Measurements from ENCODE around the gene DLGAP1. TPM values are rescaled to one million over a fixed set of nuclear protein-coding genes. Genes with fewer than 3 reads are reported as not detected.
A peak's percentile ranks its signal among the peaks of the same experiment; 100 is the strongest.

The DLGAP1 gene
- total and polyA plus RNA-seq, 4 donors, result 16.5 to 30.7 (median 29.7) TPM

DNA sequence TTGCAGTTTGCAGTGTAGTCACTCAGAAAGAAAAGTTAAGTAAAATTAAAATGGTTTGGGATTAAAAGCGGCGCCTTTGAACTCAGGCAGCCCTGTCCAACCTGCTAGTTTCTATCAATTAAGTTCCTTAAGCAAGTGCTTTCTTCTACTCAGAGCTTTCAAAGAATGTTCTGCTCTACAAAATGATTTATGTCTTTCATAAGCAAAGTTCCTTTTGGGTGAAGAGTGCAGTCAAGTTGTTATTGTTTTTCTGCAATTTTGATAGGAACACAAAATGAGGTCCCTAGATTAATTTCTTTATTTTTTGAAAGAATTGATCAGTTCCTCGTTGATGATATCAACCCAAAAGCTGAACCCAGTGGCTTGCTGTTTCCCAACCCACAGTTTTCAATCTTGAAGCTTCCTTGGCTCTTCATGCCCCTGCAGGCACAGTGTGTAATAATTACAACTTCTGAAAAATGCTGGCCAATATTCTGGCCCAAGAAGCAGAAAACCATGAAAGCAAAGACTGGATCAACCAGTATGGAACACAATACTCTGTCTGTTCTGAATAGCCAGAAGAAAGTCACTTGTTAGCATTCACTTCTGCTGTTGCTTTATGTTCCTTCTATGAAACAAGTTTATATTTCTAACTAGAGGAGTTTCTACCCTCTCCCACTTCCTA, 916.0 kb downstream of the DLGAP1 start:
- Histone ChIP-seq H3K27ac (ENCODE audit: low read depth, low read length) (peak overlapping the region; percentile 47), H3K4me3 (ENCODE audit: low read depth, low read length) (no peak overlapping the region)
- no peak for DNase-seq (ENCODE audit: low read depth in 4 of 6, low spot score in 6 of 6)

DNA sequence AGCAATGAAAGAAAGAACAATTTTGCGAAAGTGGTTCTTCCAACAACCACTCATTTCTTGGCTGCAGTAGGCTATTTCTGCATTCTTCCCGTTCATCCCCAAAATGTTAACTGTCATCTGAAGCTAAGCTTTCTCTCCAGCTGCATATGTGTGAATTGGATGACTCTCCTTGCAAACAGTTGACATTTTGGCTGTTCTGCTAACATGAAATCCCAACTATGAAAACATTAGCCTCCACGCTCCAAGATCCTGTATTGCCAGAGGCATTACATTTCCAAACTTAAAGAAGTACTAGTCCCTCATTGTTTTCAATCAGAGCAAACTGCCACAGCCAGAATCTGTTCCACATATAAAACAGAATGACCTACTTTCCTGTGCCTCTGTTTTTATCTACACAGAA, 916.7 kb downstream of the DLGAP1 start:
- H3K27ac ChIP-seq (ENCODE audit: low read depth, low read length), result peak overlapping the region; percentile 47
- WGBS (ENCODE audit: insufficient coverage), result 31% methylated on average over 2 of the region's 3 CpGs

More for the DNA sequence above, 916.0 kb downstream of the DLGAP1 start:
- 100% methylated on average over 2 of the region's 3 CpGs for WGBS (ENCODE audit: insufficient coverage)
- no peaks in the 10 kb centered on the region for H3K4me1 ChIP-seq (ENCODE audit: control insufficient read depth, insufficient read depth, low read length)
- H3K9me3 ChIP-seq (ENCODE audit: control insufficient read depth, insufficient read depth, low read length), result no peaks in the 10 kb centered on the region
- H3K27me3 ChIP-seq (ENCODE audit: control insufficient read depth, insufficient read depth, low read length), result no peaks in the 10 kb centered on the region
- H3K36me3 ChIP-seq (ENCODE audit: control insufficient read depth, insufficient read depth, low read length), result peaks cover 3% of the 10 kb centered on the region

DNA sequence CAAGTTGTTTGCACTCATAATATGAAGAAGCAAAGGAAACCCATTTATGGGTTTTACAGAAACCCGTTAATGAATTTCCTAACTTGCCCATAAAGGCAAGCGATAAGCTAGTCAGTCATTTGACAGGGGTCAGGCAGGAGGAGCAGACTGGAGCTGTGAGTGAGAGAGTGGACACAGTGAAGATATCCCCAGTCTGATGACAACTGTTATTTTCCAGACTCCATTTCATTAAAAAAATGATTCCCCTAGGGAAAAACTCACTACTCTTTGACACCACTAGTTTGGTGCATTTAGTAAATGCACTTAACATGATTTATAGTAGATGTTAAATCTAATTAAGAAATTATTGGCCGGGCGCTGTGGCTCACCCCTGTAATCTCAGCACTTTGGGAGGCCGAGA, 924.3 kb downstream of the DLGAP1 start:
- no CpG with 5 or more reads among the region's 5 CpGs for WGBS (ENCODE audit: insufficient coverage)
- DNase-seq (ENCODE audit: low read depth in 4 of 6, low spot score in 6 of 6), result no peak
- H3K4me1 ChIP-seq (ENCODE audit: control insufficient read depth, insufficient read depth, low read length), result peaks cover 23% of the 10 kb centered on the region

More for the DNA sequence above, 916.7 kb downstream of the DLGAP1 start:
- Histone ChIP-seq H3K4me1 (ENCODE audit: control insufficient read depth, insufficient read depth, low read length) (no peaks in the 10 kb centered on the region), H3K4me3 (ENCODE audit: low read depth, low read length) (no peak overlapping the region), H3K36me3 (ENCODE audit: control insufficient read depth, insufficient read depth, low read length) (peaks cover 4% of the 10 kb centered on the region), H3K9me3 (ENCODE audit: control insufficient read depth, insufficient read depth, low read length) (no peaks in the 10 kb centered on the region), H3K27me3 (ENCODE audit: control insufficient read depth, insufficient read depth, low read length) (no peaks in the 10 kb centered on the region)
- peak in 3 of 6 donors; percentile 9 to 91 (median 19) for DNase-seq (ENCODE audit: low read depth in 4 of 6, low spot score in 6 of 6)

DNA sequence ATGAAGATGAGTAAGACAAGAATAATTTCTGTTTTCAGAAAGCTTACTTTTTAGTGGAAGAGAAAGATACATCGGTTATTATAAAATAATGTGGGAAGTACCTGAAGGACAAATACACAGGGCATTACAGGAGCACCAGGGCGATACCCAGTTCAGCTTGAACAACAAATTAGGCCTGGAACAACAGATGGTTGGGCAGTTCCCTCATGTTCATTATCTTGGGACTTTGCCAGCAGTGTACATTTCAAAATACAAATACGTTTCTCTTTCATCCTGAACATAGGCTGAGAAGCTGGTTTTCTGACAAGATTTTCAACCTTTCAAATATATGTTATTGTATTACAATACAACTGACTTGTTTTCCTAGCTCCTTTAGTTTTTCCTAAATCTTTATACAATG, 925.5 kb downstream of the DLGAP1 start:
- Histone ChIP-seq H3K4me1 (ENCODE audit: control insufficient read depth, insufficient read depth, low read length) (peaks cover 30% of the 10 kb centered on the region), H3K27ac (ENCODE audit: low read depth, low read length) (no peak overlapping the region), H3K9me3 (ENCODE audit: control insufficient read depth, insufficient read depth, low read length) (no peaks in the 10 kb centered on the region), H3K36me3 (ENCODE audit: control insufficient read depth, insufficient read depth, low read length) (peaks cover 4% of the 10 kb centered on the region), H3K4me3 (ENCODE audit: low read depth, low read length) (no peak overlapping the region), H3K27me3 (ENCODE audit: control insufficient read depth, insufficient read depth, low read length) (no peaks in the 10 kb centered on the region)
- 90% methylated on average over 2 of the region's 3 CpGs for WGBS (ENCODE audit: insufficient coverage)
- peak in 1 of 6 donors; percentile 17 for DNase-seq (ENCODE audit: low read depth in 4 of 6, low spot score in 6 of 6)

More for the DNA sequence above, 924.3 kb downstream of the DLGAP1 start:
- H3K36me3 ChIP-seq (ENCODE audit: control insufficient read depth, insufficient read depth, low read length), result peaks cover 4% of the 10 kb centered on the region
- H3K27me3 ChIP-seq (ENCODE audit: control insufficient read depth, insufficient read depth, low read length), result no peaks in the 10 kb centered on the region
- H3K27ac ChIP-seq (ENCODE audit: low read depth, low read length), result no peak overlapping the region
- H3K9me3 ChIP-seq (ENCODE audit: control insufficient read depth, insufficient read depth, low read length), result no peaks in the 10 kb centered on the region
- no peak overlapping the region for H3K4me3 ChIP-seq (ENCODE audit: low read depth, low read length)

DNA sequence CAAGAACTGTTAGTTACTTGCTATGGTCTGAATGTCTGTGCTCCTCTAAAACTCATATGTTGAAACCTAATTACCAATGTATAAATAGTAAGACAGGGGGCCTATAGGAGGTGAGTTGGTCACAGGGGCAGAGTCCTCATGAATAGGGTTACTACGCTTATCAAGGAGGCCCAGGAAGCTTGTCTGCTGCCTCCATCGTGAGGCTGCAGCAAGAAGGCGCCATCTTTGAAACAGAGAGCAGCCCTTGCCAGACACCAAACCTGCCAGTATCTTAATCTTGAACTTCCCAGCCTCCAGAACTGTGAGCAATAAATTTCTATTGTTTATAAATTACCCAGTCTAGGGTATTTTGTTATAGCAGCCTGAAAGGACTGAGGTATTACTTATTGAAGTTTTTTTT, 926.0 kb downstream of the DLGAP1 start:
- Histone ChIP-seq H3K27me3 (ENCODE audit: control insufficient read depth, insufficient read depth, low read length) (no peaks in the 10 kb centered on the region), H3K4me3 (ENCODE audit: low read depth, low read length) (no peak overlapping the region), H3K36me3 (ENCODE audit: control insufficient read depth, insufficient read depth, low read length) (peaks cover 2% of the 10 kb centered on the region), H3K4me1 (ENCODE audit: control insufficient read depth, insufficient read depth, low read length) (peaks cover 30% of the 10 kb centered on the region), H3K27ac (ENCODE audit: low read depth, low read length) (no peak overlapping the region), H3K9me3 (ENCODE audit: control insufficient read depth, insufficient read depth, low read length) (peaks cover under 1% of the 10 kb centered on the region)
- DNase-seq (ENCODE audit: low read depth in 4 of 6, low spot score in 6 of 6), result no peak
- 100% methylated on average over 1 of the region's 3 CpGs for WGBS (ENCODE audit: insufficient coverage)

DNA sequence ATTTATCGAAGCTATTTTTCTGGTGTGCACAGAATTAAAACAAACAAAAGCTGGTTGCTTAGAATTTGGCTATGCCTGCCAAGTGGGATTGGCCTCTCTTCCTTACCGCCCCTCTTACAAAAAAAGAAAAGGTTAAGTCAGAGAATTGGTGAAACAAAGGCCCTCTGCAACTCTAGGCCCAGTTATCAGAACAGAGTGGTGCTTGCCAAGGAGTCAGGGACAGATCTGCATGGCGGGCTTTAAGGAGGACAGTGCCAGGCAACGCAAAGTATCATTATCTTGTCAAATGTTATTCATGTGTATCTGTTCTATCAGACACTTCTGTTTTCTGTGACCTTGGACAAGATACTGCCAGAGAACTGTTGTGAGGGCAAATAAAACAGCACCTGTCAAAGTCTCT, 926.9 kb downstream of the DLGAP1 start:
- Histone ChIP-seq H3K9me3 (ENCODE audit: control insufficient read depth, insufficient read depth, low read length) (peaks cover 3% of the 10 kb centered on the region), H3K4me1 (ENCODE audit: control insufficient read depth, insufficient read depth, low read length) (peaks cover 30% of the 10 kb centered on the region), H3K36me3 (ENCODE audit: control insufficient read depth, insufficient read depth, low read length) (no peaks in the 10 kb centered on the region), H3K27ac (ENCODE audit: low read depth, low read length) (no peak overlapping the region), H3K27me3 (ENCODE audit: control insufficient read depth, insufficient read depth, low read length) (no peaks in the 10 kb centered on the region), H3K4me3 (ENCODE audit: low read depth, low read length) (no peak overlapping the region)
- WGBS (ENCODE audit: insufficient coverage), result 50% methylated on average over 1 of the region's 4 CpGs
- DNase-seq (ENCODE audit: low read depth in 4 of 6, low spot score in 6 of 6), result peak in 2 of 6 donors; percentile 49 to 58

DNA sequence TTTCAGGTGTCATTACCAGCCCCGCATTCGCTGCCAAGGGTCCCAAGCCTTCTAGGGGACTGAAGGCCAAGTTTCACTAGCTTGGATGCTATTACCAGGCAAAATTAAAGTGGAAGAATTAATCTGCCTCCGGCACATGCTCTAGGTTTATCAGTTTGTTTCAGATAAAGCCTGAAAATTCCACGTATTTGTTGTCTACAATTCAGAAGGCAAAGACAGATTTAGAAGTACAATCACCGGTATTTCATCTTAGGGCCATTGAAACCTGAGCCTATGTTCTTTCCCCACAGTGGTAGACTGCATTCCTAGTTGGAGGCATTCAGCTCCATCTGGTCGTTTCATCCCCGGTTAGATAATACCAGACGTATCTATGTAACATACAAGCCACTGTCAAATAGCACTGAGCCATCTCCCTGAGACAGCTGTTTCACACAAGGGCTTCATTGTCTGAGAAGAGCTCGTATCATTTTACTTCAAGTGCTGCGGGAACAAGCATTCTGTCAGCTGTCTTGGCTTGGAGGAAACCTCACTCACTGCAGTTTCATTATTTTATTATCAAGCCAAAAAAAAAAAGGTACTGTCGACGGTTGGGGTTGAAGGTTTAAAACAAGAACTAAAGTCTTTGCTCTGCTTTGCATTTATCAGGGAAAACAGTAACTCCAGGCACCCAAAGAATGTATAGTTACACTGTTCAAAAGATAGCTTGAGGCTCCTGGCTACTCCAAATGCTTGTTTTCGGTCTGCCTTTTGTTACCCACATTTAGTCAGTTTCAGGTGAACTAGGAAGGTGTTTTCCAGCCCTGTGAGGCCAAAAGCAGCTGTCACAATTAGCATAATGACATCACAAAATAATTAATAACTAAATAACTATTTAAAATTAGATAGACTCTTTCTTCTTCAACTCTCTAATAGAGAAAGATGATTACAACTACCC, 928.4 kb downstream of the DLGAP1 start:
- Histone ChIP-seq H3K36me3 (ENCODE audit: control insufficient read depth, insufficient read depth, low read length) (no peaks in the 10 kb centered on the region), H3K4me3 (ENCODE audit: low read depth, low read length) (no peak overlapping the region), H3K9me3 (ENCODE audit: control insufficient read depth, insufficient read depth, low read length) (peaks cover 3% of the 10 kb centered on the region), H3K27ac (ENCODE audit: low read depth, low read length) (peak overlapping the region; percentile 72), H3K4me1 (ENCODE audit: control insufficient read depth, insufficient read depth, low read length) (peaks cover 30% of the 10 kb centered on the region), H3K27me3 (ENCODE audit: control insufficient read depth, insufficient read depth, low read length) (no peaks in the 10 kb centered on the region)
- WGBS (ENCODE audit: insufficient coverage), result 13% methylated on average over 4 of the region's 13 CpGs
- DNase-seq (ENCODE audit: low read depth in 4 of 6, low spot score in 6 of 6), result peak in 4 of 6 donors; percentile 48 to 88 (median 74)

DNA sequence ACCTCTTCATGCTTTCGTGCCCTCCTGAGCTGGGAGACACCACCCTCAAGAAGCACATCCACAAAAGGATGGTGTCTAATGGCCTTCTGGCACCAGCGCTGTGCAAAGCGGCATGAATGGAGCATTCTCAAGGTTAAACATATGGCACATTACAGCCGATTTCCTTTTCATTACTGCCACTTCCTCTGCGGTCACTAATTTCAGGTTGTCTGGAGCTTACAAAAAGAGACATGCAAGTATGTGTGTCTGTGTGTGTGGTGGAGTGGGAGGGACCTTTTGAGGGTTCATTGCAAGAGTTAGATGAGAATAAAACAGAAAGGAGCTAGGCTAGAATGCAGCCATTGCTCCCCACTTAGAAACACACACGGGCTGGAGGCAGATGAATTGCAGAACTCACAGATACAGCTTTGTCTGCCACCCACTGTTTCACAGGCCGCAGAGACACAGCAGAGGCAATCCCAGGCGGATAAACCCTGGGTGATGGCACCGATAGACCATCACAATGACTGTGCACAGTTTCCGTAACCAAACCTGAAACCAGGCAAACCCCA, 929.2 kb downstream of the DLGAP1 start:
- no peaks in the 10 kb centered on the region for H3K36me3 ChIP-seq (ENCODE audit: control insufficient read depth, insufficient read depth, low read length)
- H3K27me3 ChIP-seq (ENCODE audit: control insufficient read depth, insufficient read depth, low read length), result no peaks in the 10 kb centered on the region
- peaks cover 30% of the 10 kb centered on the region for H3K4me1 ChIP-seq (ENCODE audit: control insufficient read depth, insufficient read depth, low read length)
- peak overlapping the region; percentile 72 for H3K27ac ChIP-seq (ENCODE audit: low read depth, low read length)
- H3K9me3 ChIP-seq (ENCODE audit: control insufficient read depth, insufficient read depth, low read length), result peaks cover 3% of the 10 kb centered on the region
- H3K4me3 ChIP-seq (ENCODE audit: low read depth, low read length), result no peak overlapping the region
- 26% methylated on average over 7 of the region's 10 CpGs for WGBS (ENCODE audit: insufficient coverage)
- DNase-seq (ENCODE audit: low read depth in 4 of 6, low spot score in 6 of 6), result peak in 2 of 6 donors; percentile 57 to 72

DNA sequence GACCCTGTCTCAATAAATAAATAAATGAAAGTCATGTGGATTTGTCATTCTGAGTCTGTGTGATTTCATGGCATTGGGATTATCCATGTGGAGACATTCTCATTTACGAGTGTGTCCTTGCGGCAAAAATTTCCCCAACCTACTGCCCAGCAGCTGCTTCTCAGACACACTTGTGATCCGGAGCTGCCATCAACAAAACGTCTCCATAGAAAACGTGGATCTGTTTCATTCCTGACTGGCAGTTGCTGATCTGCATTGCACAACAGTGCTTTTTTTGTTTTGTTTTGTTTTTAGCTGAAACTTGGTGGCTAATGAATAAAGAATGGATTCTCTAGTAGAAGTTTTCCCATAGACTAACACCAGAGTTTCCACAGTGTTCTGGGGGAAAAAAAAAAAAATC, 930.4 kb downstream of the DLGAP1 start:
- Histone ChIP-seq H3K36me3 (ENCODE audit: control insufficient read depth, insufficient read depth, low read length) (no peaks in the 10 kb centered on the region), H3K27me3 (ENCODE audit: control insufficient read depth, insufficient read depth, low read length) (no peaks in the 10 kb centered on the region), H3K4me1 (ENCODE audit: control insufficient read depth, insufficient read depth, low read length) (peaks cover 26% of the 10 kb centered on the region), H3K4me3 (ENCODE audit: low read depth, low read length) (no peak overlapping the region), H3K27ac (ENCODE audit: low read depth, low read length) (no peak overlapping the region), H3K9me3 (ENCODE audit: control insufficient read depth, insufficient read depth, low read length) (peaks cover 3% of the 10 kb centered on the region)
- 93% methylated on average over 3 of the region's 5 CpGs for WGBS (ENCODE audit: insufficient coverage)
- no peak for DNase-seq (ENCODE audit: low read depth in 4 of 6, low spot score in 6 of 6)

Measured in spinal cord (tissue), 10 donors.